ENCODE results near the gene RBMY1J.
"Not testable (repeated sequence)": the region's sequence is repeated elsewhere in the genome, so short reads cannot be mapped to it uniquely, and the experiment has no call there.

Gene RBMY1J

DNA sequence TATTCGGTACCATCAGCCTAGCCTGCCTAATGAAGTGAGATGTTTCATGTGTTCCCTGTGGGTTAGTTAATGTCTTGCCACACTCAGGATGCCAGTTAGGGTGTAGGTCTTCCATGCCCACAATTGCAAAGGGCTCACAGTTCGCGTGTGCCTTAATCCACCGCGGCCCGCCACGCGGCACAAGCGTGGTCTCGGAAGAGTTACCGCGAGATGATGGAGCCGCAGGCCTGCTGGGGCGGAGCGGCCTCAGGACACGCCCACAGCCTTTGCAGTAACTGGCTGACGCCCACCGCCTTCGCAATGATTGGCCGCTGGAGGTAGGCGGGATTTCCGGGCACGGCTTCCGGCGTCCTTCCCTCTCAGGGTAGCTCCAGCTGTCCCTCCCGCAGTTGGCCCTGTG, at the start of gene RBMY1J:
Gene RBMY1J, plus strand, starts transcription at position 301 of the 400 bp plus-strand sequence. CDS start 2,038 bp downstream, outside the sequence.
- DNase-seq, result not testable (repeated sequence)

DNA sequence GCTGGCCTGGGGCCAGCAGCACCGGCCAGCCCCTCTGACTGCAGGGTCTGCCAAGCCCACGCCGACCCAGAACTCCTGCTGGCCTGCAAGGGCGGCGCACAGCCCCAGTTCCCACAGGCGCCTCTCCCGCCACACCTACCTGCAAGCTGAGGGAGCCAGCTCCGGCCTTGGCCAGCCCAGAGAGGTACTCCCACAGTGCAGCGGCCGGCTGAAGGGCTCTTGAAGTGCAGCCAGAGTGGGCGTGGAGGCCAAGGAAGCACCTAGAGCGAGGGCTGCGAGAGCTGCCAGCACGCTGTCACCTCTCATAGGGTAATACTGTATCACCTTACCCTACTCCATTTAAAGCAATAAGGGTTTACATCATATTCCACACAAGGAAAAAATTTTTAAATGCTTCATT, 35.8 kb upstream of the RBMY1J start:
- DNase-seq, result no peak

- no peak for DNase-seq
Observed at GRCh38 chrY:22370623-22371022, 32.6 kb upstream of the RBMY1J start.

GRCh38 chrY:22373494-22373893, 29.7 kb upstream of the RBMY1J start:
- no peak for DNase-seq

GRCh38 chrY:22444718-22445396, 41.6 kb downstream of the RBMY1J start:
- not testable (repeated sequence) for DNase-seq

GRCh38 chrY:22455522-22455921, 52.3 kb downstream of the RBMY1J start:
- not testable (repeated sequence) for DNase-seq

DNA sequence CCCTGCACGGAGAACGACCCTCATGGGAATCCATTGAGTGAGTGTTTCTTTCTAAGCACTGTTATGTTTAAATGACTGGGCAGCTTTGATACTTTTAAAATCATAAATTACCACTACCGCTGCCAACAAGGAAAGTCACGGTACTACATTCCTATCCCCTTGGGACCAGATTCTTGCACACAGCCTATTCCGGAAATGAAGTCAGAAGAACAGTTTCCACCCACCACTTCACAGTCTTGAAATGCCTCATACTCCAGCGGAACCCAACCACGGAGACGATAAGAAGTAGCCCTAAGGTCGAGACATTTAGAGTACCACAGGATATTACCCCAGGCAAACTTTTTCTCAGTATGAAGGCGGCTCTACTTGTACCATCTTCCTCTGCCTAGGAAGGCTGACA, 58.8 kb downstream of the RBMY1J start:
- not testable (repeated sequence) for DNase-seq

Measured in NCI-H1930 (cell line).